GM18517 (cell line): ENCODE data around the gene ADGRL4.

Source experiments
- ATAC-seq: cut with Tn5 transposase; IDR thresholded peaks from one replicate; pipeline ENCODE4 v1.9.1; 2021; ENCODE audit warnings: mild to moderate bottlenecking, moderate library complexity; ENCODE audit not compliant: unreplicated experiment

The ADGRL4 gene

DNA sequence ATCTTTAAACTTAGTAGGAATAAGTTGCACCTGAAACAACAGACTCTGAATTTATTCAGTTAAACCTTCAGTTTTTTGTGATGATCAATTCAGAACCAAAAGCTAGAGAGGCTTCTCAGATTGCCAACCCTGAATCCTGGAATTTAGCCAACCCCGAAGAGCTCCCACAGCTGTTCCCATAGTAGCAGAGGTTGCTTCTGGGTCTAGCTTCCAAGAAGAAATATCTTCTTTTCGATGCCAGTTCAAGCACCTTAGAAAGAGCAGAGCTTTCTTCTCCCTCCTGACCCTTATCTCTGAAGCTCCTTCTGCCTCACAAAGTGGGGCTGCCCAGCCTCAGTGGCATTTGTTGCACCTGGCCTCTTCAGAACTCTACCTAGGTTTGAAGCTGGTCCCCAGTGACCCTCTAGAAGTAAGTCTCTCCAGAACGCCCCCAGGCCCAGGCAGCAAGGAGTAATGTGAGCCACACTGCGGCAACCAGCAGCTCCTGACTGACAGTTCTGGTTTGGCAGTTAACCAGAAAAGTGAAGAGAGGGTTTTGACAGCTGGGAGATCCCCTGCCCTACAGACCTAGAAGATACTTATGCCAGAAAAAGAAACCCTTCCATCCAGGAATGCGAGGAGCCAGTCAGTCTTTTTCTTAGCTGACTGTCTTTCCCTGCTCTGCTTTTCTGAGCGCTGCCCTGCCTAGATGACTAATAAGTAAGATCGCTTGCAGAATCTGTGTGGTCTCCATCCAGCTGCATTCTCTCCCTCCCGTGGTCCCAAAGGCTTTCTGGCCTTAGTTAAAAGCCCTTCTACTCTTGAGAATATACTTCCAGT lies 165.9 kb downstream of the ADGRL4 start:
- ATAC-seq, result no peak
